CD4-positive, alpha-beta T cell treated with Interleukin-12 subunit alpha and Interleukin-12 subunit beta, for 1 hour (primary cell): ENCODE results near the gene ATF6B.
"Not testable (repeated sequence)": the region's sequence is repeated elsewhere in the genome, so short reads cannot be mapped to it uniquely, and the experiment has no call there.

Experiments
- DNase-seq: peaks from one replicate; pipeline ENCODE4 v3.0.0-alpha.2; 2020

The ATF6B gene

GRCh38 chr6:32079566-32080290 is 48.3 kb downstream of the ATF6B start:
- DNase-seq, result no peak

GRCh38 chr6:32076321-32076809 is 51.7 kb downstream of the ATF6B start:
- DNase-seq, result no peak

- no peak for DNase-seq
Measured at GRCh38 chr6:32075781-32076180, 52.3 kb downstream of the ATF6B start.

GRCh38 chr6:32074996-32075532 is 53.0 kb downstream of the ATF6B start:
- no peak for DNase-seq

GRCh38 chr6:32073613-32074012 is 54.4 kb downstream of the ATF6B start:
- DNase-seq, result no peak

- no peak for DNase-seq
Measured at GRCh38 chr6:32073101-32073500, 54.9 kb downstream of the ATF6B start.

- no peak for DNase-seq
Measured at GRCh38 chr6:32070814-32071543, 57.1 kb downstream of the ATF6B start.

GRCh38 chr6:32069878-32070515 is 58.0 kb downstream of the ATF6B start:
- DNase-seq, result no peak

GRCh38 chr6:32069460-32069859 is 58.6 kb downstream of the ATF6B start:
- no peak for DNase-seq

- DNase-seq, result no peak
Measured at GRCh38 chr6:32068867-32069266, 59.2 kb downstream of the ATF6B start.

GRCh38 chr6:32068315-32068714 is 59.7 kb downstream of the ATF6B start:
- DNase-seq, result not testable (repeated sequence)

- DNase-seq, result not testable (repeated sequence)
Measured at GRCh38 chr6:32067521-32067920, 60.5 kb downstream of the ATF6B start.
